Measurements from ENCODE around the gene MREG. TPM values are rescaled to one million over a fixed set of nuclear protein-coding genes. Genes with fewer than 3 reads are reported as not detected.
A peak's percentile ranks its signal among the peaks of the same experiment; 100 is the strongest.

Gene MREG
- total RNA-seq, 1 donor from 2014 or later: 9.1 TPM

- no peaks in the 10 kb centered on the region for H3K36me3 Mint-ChIP-seq (ENCODE audit: low read depth)
- H3K27me3 Mint-ChIP-seq (ENCODE audit: low read depth): no peaks in the 10 kb centered on the region
- peaks cover 37% of the 10 kb centered on the region for H3K4me1 Mint-ChIP-seq
- H3K9me3 Mint-ChIP-seq: peaks cover 3% of the 10 kb centered on the region
- TF ChIP-seq CTCF (conservative IDR thresholded peaks at IDR 0.05): no peak
- DNase-seq (ENCODE audit: low read depth, low spot score): no peak
- H3K4me3 Mint-ChIP-seq: no peak overlapping the region
- H3K27ac Mint-ChIP-seq (ENCODE audit: unreplicated experiment): no peak overlapping the region
Observed at GRCh38 chr2:216006164-216006663, 7.1 kb downstream of the MREG start.

- Mint-ChIP-seq H3K36me3 (ENCODE audit: low read depth) (no peaks in the 10 kb centered on the region), H3K4me3 (no peak overlapping the region), H3K27me3 (ENCODE audit: low read depth) (no peaks in the 10 kb centered on the region), H3K4me1 (peaks cover 37% of the 10 kb centered on the region), H3K9me3 (peaks cover 3% of the 10 kb centered on the region), H3K27ac (ENCODE audit: unreplicated experiment) (no peak overlapping the region)
- no peak for DNase-seq (ENCODE audit: low read depth, low spot score)
- TF ChIP-seq CTCF (conservative IDR thresholded peaks at IDR 0.05): no peak
Observed at GRCh38 chr2:216004697-216005283, 8.6 kb downstream of the MREG start.

DNA sequence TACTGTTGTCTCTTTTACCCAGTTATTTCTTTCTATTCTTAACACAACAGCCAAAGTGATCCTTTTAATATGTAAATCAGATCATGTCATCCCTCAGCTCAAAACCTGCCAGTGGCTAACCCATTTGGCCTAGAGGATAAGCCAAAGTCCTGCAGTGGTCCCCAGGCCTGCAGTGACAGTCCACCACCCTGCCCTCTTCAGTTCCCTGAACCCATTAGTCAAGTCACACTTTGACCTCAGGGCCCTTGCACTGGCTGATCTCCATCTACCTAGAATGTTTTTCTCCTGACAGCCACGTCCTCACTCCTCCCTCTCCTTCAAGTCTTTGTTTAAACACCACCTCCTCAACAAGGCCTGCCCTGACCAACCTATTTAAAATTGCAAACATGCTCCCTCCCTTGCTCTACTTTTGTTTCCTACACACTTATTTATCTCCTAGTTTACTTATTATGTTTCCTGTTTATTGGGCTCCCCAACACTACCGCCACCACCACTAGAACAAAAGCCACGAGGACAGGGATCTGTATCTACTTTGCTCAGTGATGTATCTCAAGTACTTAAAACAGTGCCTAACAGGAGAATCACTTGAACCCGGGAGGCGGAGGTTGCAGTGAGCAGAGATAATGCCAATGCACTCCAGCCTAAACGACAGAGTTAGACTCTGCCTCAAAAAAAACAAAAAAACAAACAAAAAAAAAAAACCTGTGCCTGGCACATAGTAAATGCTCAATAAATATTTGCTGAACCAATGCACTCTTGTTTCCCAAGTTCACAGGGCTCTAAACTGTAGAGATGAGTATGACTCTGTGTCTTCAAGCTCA is 9.3 kb downstream of the MREG start:
- Mint-ChIP-seq H3K4me1 (peaks cover 37% of the 10 kb centered on the region), H3K4me3 (no peak overlapping the region), H3K36me3 (ENCODE audit: low read depth) (no peaks in the 10 kb centered on the region), H3K9me3 (peaks cover 3% of the 10 kb centered on the region), H3K27ac (ENCODE audit: unreplicated experiment) (peak overlapping the region; percentile 76), H3K27me3 (ENCODE audit: low read depth) (no peaks in the 10 kb centered on the region)
- DNase-seq (ENCODE audit: low read depth, low spot score): no peak
- no peak for TF ChIP-seq CTCF (conservative IDR thresholded peaks at IDR 0.05)

GRCh38 chr2:216002693-216003092 is 10.7 kb downstream of the MREG start:
- H3K27ac Mint-ChIP-seq (ENCODE audit: unreplicated experiment): no peak overlapping the region
- no peak for DNase-seq (ENCODE audit: low read depth, low spot score)
- H3K27me3 Mint-ChIP-seq (ENCODE audit: low read depth): no peaks in the 10 kb centered on the region
- no peak overlapping the region for H3K4me3 Mint-ChIP-seq
- H3K36me3 Mint-ChIP-seq (ENCODE audit: low read depth): no peaks in the 10 kb centered on the region
- H3K4me1 Mint-ChIP-seq: peaks cover 33% of the 10 kb centered on the region
- peaks cover 3% of the 10 kb centered on the region for H3K9me3 Mint-ChIP-seq
- no peak for TF ChIP-seq CTCF (conservative IDR thresholded peaks at IDR 0.05)

DNA sequence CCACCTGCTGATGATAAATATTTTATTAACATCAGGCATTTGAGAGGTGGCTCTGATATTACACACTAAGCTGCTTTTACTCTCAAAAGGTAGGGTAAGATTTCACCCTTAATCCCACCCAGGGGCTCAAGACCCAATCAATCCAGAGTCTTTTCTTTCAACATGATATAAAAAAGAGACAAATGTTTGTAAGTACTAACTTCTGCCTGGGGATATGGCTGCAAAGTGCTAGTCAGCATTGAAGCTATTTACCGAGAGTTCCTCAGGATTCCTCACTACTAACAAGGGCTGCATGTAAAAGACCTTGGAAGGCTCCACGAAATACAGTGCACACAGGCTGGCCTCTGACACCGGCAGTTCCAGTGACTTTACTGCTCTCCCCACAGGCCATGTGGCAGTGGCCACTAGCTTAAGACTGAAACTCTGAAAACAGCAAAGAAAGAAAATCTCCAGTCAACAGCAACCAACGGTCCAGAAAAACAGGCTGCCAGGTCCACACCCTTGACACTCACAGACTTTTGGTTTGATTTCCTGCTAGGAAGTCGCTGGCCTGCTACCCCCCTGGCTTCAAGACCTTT is 11.2 kb downstream of the MREG start:
- Mint-ChIP-seq H3K4me1 (peaks cover 33% of the 10 kb centered on the region), H3K36me3 (ENCODE audit: low read depth) (no peaks in the 10 kb centered on the region), H3K27ac (ENCODE audit: unreplicated experiment) (peak overlapping the region; percentile 40), H3K9me3 (peaks cover 3% of the 10 kb centered on the region), H3K27me3 (ENCODE audit: low read depth) (no peaks in the 10 kb centered on the region), H3K4me3 (no peak overlapping the region)
- TF ChIP-seq CTCF (conservative IDR thresholded peaks at IDR 0.05): no peak
- DNase-seq (ENCODE audit: low read depth, low spot score): no peak

All from neural crest cell (in vitro differentiated cells).